GM12801 (cell line): ENCODE measurements around the gene CTNNA3.

Experiments used
- TF ChIP-seq, protein P1 (sequence below): IDR thresholded peaks from one replicate; pipeline ENCODE4 v1.5.1; 2011; ENCODE audit warnings: control low read depth; ENCODE audit not compliant: insufficient read length; ENCODE audit errors: extremely low read depth

CTNNA3 gene

DNA sequence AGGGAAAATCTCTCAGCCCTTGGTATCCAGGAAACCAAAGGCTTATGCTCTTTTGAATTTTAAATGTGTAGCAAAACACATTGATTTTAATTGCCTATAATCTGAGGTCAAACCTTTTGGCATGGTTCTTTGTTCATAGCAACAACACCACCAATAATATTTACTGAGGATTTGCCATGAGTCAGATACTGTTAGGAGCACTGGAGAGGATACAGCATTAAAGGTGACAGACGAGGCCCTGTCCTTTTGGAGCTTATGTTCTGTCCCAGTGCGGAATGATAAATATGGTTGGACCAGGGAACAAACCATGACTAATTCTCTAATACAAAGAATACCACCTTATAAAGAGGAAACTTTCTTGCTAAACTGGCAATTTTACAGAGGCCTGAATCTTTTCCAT, 176.6 kb downstream of the CTNNA3 start:
- TF ChIP-seq, protein P1, sequence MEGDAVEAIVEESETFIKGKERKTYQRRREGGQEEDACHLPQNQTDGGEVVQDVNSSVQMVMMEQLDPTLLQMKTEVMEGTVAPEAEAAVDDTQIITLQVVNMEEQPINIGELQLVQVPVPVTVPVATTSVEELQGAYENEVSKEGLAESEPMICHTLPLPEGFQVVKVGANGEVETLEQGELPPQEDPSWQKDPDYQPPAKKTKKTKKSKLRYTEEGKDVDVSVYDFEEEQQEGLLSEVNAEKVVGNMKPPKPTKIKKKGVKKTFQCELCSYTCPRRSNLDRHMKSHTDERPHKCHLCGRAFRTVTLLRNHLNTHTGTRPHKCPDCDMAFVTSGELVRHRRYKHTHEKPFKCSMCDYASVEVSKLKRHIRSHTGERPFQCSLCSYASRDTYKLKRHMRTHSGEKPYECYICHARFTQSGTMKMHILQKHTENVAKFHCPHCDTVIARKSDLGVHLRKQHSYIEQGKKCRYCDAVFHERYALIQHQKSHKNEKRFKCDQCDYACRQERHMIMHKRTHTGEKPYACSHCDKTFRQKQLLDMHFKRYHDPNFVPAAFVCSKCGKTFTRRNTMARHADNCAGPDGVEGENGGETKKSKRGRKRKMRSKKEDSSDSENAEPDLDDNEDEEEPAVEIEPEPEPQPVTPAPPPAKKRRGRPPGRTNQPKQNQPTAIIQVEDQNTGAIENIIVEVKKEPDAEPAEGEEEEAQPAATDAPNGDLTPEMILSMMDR: no peak

DNA sequence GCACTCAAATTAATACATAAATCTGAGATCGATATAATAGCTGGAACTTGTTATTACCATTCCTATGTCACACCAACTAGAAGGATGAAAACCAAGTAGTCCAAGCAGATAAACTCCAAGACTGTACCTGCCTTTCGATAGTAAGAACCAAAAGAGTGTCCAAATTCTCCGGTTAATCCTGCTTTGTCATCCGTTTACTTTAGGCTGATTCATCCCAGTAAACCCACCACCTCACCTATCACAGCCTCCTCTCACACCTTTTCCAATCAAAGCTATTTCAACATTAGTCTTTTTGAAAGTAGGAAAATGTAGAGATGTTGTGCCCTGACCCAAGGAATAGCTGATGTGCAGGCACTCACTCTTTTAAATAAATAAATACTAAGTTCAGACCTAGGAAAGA, 177.2 kb downstream of the CTNNA3 start:
- TF ChIP-seq, protein P1: no peak

DNA sequence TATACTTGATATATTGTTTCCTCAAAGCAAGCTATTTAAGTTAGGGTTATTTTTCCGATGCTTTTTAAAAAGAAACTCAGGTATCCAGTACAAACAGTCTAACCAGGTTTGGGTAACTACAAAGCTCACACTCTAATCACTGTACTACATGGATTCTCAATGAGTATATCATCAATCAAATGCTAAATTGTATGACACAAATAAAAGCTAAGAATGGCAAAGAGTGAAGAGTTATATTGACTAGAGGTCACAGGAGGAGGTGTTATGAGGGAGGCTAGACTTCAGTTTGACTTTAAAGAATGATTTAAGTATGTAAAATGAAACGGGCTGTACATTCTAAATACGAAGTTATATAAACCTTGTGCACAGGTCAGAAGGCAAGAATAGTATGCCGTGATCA, 178.0 kb downstream of the CTNNA3 start:
- TF ChIP-seq, protein P1: no peak

DNA sequence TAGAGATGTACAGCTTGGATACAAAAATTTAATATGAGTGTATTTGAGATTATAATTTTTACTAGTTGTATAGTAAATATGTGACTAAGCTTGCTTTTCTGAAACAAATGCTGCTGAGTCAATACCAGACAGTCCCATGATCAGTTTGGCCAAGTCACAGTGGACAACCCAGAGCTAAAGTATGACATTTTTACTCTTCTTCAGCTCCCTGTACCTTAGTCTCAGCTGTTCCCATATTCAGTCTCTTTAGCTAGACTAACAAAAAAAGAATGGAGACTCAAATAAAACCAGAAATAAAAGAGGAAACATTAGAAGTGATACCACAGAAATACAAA, 189.3 kb downstream of the CTNNA3 start:
- TF ChIP-seq, protein P1: no peak

DNA sequence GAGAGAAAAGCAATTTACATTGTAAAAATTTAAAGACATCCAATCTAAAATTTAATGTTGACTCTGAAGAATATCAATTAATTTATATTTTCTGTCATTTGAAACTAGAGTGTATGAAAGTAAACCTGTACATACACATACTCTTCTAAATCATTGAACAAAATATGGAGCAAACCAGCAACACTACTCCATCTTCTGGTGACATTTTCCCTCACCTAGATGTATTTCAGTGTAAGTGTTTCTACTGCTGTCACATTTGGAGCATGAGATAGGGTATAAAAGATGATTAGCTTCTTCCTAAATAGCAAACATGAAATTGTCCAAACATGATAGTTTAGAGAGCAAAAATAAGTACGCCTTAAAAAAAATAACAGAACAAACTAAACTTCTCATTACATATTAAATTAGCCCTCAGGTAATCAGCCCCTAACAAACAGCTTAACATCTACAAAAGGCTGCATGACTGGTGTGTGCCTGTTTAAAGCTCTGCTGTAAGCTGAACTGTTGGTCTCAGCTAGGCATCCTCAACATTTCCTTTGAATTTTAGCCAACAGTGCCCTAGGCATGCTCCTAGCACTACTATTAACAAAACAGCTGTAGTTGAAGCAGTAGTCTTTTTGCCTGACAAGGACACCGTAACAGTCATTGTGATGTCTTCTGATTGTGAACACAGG, 189.8 kb downstream of the CTNNA3 start:
- TF ChIP-seq, protein P1: no peak

DNA sequence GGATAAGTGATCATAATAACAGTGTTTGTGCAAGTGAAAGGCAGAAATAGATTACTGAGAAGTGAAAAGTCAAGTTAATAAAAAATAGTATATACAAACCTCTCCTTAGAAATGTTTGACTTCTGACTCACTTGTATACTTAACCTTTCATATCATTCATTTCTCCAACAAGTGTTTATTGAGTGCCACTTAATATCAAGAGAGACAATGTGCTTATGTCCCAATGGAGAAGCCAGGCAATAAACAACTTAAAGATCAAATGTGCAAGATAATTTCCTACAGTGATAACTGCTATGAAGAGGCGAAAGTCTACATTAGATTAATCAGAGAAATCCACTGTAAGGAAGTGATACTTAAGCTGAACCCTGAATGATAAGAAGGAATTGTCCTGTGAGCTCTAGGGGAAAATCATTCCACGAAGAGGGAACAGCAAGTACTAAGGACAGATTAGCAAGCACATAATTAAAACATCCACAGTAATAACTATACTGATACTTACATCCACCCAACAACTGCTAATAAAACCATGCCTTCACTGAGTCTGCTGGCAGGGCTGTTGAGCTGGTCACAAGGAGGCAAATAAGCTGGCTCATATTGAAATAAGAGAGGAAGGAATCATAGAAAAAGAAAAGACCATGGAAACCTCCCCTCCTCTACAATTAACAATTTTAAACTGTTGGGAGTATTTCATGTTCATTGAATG, 203.5 kb downstream of the CTNNA3 start:
- TF ChIP-seq, protein P1: no peak

DNA sequence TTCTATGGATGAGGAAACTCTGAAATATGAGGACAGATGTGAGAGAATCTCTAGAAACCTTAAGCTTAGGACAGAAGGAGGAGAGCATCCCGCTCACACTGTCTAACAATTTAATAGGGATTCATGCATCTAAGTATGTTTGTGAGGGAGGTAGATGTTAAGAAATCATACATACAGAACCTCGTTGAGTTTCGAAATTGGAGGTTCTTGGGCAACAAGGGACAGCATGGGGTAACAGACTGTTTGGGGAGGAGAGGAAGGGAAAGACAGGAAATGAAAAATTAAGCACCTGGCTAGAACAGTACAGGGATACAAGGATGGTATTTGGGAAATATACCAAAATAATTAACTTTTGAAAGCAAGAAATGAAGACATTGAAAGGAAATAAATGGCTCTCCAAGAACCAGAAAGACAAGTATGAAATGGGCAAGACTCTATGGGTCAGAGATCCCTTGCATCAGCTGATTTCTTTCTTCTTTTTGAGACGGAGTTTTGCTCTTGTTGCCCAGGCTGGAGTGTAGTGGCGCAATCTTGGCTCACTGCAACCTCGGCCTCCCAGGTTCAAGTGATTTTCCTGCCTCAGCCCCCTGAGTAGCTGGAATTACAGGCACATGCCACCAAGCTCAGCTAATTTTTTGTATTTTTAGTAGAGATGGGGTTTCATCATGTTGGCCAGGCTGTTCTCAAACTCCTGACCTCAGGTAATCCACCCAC, 207.9 kb downstream of the CTNNA3 start:
- TF ChIP-seq, protein P1: no peak
